HG03196 (cell line): ENCODE measurements around the gene RNF146.
A peak's percentile ranks its signal among the peaks of the same experiment; 100 is the strongest.
"Not testable (repeated sequence)": the region's sequence is repeated elsewhere in the genome, so short reads cannot be mapped to it uniquely, and the experiment has no call there.

Experiments
- ATAC-seq: cut with Tn5 transposase; IDR thresholded peaks from one replicate; pipeline ENCODE4 v1.9.1; 2021; ENCODE audit not compliant: unreplicated experiment

RNF146 gene, protein sequence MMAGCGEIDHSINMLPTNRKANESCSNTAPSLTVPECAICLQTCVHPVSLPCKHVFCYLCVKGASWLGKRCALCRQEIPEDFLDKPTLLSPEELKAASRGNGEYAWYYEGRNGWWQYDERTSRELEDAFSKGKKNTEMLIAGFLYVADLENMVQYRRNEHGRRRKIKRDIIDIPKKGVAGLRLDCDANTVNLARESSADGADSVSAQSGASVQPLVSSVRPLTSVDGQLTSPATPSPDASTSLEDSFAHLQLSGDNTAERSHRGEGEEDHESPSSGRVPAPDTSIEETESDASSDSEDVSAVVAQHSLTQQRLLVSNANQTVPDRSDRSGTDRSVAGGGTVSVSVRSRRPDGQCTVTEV

DNA sequence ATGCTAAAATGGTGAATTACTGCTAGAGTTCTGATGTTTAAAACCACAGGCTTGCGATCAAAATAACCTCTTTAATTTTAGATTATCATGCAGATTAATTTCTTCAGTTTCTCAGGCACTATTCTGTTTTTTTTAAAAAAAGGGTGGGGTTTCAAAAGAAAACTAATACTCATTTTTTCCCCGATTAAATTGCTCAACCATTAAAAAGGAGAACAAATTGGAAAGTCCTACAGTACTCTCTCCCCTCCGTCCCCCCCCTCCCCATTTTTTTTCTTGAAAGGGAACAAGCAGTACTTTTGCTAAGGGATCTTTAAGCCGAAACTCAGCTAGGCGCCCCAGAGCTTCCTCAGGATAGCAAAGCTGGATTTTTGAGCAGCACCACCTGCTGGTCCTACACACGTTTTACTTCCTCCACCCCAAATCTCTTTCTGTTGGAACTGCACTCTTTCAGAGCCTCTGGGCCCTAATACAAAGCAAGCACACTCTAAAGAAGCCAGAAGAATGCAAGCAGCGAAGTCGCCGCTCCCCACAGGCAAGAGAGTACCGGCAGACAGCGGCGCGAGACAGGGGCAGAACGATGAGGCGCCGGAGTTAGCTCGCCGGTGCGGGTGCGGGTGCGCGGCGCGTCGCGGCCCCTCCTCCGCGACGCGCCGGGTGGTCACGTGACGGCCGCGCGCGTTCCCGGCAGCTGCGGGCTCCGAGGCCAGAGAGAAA is at the start of gene RNF146:
TSS of gene RNF146 (plus strand) at position 687 of the 714 bp plus-strand sequence. CDS start 13,475 bp downstream, outside the sequence.
- ATAC-seq: peak; percentile 83

DNA sequence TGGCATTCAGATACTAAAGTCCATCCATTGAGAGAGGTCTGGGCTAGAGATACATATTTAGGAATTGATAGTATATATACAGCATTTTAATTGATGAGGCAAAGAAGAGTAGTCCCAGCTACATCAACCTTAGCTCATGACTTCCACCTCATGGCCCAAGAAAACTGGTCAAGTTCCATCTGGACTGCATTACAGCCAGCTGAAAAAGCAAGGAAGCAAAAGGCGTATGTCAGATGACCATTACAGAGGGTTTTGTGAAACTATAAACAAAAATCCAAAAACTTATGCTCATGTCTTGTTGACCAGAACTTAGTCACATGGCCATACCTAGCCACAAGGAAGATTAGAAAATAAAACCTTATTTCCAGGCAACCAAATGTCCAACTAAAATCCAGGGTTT is 46.8 kb upstream of the RNF146 start:
- no peak for ATAC-seq

DNA sequence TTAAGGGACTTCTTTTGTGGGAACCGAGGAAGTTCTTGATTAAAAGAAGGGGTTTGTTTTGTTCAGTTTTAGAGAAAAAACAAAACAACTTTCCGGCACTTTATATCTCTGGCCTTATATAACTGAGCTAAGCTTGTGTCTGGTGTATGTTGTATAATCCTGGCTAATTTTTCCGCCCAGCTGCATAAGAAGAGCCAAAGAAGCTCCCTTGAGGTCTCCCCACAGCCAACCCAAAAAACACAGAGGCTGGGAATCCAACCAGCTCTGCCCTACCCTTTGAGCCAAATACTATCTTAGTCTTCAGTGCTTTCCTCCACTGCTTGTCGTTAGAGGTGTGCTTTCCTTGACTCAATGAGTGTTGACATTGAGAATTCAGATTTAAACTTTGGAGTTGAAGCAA is 45.5 kb upstream of the RNF146 start:
- no peak for ATAC-seq

DNA sequence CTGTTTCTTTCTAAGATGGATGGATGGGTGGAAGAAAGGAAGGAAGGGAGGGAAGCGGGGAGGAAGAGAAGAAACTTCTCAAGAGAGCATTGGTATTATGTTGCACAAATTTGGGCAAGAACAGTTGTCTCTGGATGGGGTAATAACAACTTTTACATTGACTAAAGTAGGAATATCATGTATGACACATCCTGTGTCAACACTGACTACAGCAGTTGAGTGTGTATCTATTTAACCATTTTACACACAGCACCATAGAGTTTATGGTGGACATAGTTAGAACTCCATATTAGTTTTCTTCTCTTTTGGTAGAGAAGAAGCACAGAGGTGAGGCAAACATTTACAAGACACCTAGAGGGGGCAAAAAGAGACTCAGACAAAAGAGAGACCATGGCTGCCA is 44.2 kb upstream of the RNF146 start:
- no peak for ATAC-seq

DNA sequence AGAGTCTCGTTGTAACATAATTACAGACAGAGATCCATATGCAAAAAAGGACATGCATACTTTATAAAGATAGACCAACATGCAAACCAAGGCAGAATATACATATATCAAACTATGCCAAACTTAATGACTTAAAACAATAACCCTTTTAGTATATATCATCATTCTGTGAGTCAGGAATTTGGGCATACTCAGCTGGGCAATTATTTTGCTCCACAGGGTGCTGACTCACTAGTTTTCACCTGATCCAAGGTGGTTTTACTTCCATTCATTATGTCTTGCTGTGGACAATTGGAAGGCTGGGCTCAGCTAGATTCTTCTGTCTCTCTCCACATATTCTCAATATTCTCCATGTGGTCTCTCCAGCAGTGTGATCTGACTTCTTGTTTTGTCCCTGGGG is 41.2 kb upstream of the RNF146 start:
- no peak for ATAC-seq

DNA sequence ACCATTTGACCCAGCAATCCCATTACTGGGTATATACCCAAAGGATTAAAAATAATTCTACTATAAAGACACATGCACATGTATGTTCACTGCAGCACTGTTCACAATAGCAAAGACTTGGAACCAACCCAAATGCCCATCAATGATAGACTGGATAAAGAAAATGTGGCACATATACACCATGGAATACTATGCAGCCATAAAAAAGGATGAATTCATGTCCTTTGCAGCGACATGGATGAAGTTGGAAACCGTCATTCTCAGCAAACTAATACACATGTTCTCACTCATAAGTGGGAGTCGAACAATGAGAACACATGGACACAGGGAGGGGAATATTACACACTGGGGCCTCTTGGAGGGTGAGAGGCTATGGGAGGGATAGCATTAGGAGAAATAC is 32.8 kb upstream of the RNF146 start:
- ATAC-seq: not testable (repeated sequence)

DNA sequence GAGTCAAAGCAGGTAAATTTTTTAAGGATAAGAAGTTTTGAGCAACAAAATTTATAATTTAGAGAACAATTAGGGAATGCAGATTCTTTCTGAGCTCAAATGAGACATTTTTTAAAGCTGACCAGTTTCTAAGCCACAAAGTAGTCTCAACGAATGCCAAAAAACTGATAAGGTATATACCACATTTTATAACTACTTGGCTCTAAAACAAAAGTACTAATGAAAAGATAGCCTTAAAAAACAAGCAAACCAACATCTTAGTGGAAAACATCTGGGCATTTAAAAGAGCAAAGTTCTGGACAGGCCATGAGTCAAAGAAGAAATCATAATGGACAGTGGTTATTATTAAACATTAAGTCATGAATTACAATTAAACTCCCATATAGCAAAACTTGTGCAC is 23.2 kb upstream of the RNF146 start:
- no peak for ATAC-seq

DNA sequence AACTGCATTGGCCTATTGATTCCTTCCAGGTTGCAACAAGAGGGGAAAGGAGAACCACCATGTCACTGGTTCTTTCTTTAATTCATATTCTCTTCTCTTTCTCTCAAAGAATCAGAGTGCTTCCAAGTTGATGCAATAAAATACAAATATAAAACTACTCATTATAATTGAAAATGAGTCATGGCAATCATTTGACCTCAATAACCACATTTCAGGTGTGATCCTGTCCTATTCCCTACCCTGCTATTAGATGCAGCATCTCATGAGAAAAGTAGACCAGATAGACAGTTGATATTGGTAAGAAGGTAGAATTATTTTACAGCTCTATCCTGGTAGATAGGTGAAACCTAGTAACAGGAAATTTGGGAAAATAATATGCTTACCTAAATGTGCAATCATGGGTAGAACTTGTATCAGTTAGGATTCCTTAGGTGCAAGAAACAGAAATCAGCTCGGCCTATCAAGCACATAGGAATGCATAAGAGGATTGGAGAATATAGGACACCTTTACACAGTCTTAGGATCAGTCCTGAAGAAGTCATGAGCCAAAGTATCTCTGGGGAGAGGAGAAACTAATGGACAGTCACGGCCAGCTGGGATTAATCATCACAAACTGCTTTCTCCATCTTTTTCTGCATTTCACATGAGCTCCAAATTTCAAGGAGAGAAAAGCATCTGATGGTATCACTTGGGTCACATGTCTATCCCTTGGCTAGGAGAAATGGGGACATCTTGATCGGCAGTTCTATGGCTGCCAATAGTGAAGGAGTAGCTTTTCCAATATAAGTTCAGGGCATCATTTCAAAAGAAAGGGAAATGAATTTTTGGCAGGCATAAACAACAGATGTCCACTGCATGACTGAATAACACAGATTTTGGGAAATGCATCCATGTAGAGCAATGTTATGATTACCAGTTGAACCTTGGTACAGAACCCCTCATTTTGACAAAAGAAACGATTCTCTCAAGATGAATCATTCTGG is 19.3 kb upstream of the RNF146 start:
- ATAC-seq: no peak

DNA sequence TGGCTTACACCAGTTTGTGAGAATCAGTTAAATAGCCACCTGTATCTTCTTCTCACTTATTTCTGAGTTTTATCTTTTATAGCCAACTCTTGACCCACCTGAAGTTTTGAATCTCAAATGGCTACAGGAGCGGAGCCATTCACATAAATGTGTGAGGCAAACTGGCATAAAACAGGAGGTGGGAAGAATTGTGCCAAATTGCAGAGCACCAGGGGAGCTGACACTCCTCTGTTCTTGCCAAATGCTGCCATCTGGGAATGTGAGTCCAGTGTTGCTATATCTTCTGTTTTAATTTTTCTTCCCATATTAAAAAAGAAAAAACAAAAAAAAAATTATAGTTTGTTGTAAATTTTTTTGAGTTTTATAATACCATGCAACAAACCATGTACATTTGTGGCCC is 17.0 kb upstream of the RNF146 start:
- ATAC-seq: no peak

DNA sequence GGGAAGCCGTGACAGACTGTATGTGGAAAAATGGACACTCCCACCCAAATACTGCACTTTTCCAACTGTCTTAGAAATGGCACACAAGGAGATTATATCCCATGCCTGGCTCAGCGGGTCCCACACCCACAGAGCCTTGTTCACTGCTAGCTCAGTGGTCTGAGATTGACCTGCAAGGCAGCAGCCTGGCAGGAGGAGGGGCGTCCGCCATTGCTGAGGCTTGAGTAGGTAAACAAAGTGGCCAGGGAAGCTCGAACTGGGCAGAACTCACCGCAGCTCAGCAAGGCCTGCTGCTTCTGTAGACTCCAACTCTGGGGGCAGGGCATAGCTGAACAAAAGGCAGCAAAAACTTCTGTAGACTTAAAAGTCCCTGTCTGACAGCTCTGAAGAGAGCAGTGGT is 11.4 kb upstream of the RNF146 start:
- ATAC-seq: no peak

DNA sequence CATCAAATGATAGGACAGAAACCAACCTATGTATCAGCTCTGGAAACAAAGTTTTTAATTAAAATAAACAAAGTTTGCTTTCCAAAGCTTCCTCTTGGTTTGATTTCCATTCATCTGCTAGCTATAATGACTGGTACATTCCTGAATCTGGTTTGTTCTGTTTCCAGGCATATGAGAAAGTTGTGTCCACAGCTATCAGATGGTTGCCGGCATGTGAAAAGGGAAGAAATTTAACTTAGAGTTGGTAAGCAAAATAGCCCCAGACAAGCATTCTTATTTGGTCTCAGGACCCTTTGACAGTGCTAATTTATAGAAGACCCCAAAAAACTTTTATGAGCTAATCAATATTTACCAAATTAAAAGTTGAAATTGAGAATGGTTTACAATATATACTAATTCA is 3.8 kb upstream of the RNF146 start:
- no peak for ATAC-seq

DNA sequence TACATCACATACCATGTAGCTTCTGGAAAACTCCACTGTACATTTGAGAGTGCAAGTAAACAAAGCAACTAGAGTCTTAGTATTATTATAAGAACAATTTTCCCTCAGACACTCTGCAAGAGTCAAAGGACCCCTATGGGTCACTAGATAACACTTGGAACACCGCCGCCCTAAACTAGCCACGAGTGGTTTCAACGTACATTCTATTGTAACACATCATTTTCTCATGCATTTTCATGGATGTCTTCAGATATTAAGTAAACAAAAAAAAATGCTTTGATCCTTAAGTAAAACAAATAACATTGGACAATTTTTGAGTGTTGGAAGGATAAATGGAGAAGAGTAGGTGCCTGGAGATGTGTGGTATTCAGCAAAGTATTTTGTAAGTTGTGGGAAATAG is 3.2 kb upstream of the RNF146 start:
- ATAC-seq: no peak

DNA sequence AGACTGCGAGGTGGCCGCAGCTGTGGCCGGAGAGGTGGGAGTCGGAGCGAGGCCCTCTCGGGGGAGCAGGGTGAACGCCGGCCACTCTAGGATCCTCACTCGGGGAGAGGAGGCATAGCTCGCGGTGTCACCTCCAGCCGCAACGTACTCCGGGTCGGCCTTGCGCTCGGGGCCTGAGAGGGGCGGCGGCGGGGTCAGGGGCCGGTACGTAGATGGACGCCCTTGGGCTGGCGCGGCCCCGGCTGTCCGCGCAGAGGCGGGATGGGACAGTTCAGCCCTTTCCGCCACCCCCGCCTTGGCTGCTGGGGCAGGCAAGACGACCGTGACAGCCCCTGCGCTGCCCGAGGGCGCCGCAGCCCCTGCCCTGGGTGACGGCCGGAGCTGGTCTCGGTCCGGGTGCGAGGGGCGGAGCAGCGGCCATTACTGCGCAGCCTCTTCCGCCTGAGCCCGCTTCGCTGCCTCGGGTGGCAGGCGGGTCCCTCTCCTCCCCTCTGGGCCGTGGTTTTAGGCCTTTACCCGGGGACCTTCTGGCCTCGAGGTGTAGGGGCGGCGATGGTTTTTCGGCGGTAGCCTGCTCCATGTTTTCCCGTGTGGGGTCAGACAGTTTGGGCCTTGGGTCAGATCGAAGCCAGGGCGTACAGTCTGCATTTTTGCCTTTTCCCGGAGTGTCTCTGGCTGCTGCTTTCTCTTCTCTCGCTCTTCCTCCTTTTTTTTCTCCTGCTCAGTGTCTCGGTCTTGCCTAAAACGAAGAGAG is 405 bp downstream of the RNF146 start:
- ATAC-seq: peak; percentile 77

DNA sequence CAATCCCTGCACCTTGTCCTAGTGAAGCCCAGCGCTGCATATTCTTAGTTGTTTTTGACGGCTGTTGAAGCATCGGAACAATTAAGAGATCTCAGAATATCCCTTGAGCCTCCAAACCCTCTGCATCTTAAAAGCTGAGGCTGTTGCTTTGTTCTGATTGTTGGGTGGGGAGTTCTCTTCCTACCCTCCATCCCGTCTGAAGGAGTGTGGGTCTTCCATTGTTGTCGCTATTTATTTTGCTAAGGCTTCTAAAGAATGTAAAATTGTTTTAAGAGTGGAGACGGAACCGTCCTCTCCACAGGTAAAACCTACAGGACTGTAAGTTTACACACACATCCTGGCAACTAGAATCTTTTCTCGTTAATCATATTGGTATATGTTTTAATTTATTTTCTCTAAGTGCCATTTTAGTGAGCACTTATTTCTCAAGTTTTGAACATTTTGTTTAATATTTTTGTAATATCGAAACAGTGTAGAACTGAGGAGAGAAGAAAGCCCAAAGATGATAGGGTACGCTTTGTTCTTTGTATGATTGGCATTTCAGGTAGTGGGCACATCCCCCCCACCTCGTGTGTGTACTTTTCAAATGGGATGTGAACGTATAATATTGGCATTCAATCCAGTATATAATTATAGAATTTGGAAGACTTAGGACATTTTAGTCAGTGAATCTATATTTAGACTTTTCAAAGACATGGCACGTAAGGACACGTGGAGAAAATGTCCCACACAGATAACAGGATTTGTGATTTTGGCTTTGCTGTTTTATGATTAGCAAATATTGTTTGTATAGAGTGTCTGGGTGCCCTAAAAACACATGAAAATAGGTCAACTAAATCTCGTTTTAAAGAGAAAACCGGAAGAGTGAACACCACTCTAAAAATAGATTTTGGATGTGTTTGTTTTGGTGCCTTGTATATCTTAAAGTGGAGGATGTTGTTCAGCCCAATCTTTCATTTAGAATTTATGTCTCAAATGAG is 1.3 kb downstream of the RNF146 start:
- peak; percentile 3 for ATAC-seq

DNA sequence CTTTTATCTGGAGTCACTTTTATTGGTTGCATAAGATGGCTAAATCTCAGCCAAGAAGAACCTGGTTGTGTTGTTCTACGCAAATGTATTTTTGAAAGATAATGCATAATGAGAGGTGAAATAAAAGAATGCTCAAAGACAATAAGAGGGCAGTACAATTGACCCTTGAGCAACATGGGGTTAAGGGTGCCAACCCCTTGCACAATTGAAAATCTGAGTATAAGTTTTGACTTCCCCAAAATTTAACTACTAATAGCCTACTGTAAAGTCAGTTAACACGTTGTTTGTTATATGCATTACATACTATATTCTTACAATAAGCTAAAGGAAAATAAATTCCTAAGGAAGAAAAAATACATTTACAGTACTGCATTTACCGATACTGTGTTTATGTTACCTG is 5.9 kb downstream of the RNF146 start:
- no peak for ATAC-seq

DNA sequence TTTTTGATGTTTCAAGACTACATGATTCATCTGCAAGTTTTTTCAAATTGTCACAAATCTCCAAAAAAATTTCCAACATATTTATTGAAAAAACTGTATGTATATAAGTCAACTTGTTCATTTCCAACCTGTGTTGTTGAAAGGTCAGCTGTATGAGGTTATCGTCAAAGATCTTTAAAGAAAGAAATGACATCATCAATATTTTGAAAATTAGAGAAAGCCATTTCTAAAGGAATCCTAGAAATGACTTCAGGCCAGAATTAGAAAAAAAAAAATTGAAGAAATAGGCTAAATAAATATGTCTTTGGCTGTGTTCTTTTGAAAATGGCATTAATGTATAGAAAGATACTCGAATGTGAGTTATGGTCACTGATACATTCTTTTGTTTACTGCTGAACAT is 6.8 kb downstream of the RNF146 start:
- ATAC-seq: no peak

DNA sequence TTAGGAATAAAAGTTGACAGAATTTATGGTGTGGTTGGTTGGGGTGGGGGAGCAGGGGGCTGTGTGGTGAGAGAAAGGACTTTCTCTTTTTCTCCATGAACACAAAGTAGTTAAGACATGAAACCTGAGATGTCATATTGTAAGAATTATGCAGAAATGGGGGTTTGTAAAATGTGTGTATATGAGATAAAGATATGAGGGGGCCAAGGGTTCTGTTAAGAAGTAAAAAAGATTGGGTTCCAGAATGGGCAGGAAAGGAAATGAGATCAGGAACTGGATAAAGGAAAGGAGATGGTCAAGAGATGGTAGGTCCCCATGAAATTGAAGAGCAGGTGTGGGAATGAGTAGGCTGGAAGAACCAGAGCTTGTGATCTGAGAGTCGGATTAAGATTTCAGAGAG is 9.7 kb downstream of the RNF146 start:
- no peak for ATAC-seq

DNA sequence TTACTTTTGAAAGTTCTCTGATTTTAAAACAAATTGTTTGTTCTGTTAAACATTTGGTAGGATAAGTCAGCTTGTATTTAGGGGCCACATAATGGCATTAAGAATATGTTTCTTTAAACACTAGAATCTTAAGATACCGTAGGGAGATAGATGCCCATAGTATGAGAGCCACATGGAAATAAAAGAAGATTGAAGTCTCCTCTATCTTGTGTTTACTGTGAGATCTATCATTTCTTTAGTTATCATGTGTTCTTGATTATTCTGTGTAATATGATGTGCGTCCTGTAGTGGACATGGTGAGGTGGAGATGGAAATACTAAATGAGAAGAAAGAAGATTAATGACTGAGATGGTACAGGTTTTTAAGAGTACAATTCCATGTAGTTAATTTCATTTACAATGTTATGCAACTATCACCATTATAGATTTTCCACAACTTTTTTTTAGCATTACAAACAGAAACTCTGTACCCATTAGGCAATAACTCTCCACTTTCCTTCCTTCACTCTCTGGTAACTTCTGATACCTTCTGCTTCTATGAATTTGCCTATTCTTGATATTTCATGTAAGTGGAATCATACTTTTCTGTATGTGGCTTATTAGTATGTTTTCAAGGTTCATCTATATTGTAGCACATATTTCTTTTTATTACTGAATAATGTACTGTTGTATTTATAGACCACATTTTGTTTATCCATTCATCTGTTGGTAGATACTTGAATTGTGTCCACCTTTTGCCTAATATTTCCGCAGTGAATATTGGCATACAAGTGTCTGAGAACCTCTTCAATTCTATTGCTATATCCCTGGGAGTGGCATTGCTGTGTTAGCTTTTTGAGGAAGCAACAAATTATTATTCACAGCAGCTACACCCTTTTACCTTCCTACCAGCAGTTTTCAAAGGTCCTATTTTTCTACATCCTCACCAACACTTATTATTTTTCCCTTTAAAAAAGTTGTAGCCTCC is 11.5 kb downstream of the RNF146 start:
- no peak for ATAC-seq
